Measurements from ENCODE around the gene SLC38A5. TPM values are rescaled to one million over a fixed set of nuclear protein-coding genes. Genes with fewer than 3 reads are reported as not detected.

SLC38A5 gene
- polyA plus RNA-seq, 1 donor (not counting 4 experiments of a cell fraction or from before 2014, with no cell fraction given), result 199 TPM

DNA sequence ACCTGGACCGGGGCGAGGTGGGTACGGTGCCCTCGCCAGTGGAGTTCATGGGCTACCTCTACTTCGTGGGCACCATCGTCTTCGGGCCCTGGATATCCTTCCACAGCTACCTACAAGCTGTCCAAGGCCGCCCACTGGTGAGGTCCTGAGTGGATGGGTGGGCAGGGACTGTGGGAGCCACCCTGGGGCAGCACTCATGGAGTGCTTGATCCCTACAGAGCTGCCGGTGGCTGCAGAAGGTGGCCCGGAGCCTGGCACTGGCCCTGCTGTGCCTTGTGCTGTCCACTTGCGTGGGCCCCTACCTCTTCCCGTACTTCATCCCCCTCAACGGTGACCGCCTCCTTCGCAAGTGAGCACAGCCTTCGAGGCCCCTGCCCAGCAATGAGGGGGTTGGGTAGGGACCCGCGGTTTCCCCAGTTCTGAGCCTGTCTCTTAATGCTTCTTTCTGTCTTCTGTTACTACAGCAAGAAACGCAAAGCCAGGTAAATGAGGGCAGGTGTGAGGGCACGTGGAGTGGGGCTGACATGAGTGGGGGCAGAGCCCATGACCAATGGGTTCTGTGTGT is 42.4 kb upstream of the SLC38A5 start:
- dilution Hi-C loops (cut with MboI; ENCODE audit: extremely low pct_ligation_motif_present, low sequenced_read_pairs), result no loop called here
- H3K27ac ChIP-seq (ENCODE audit: control insufficient read depth, insufficient read depth, low read length), result no peak overlapping the region
- no peak overlapping the region for H3K9ac ChIP-seq (ENCODE audit: control insufficient read depth, extremely low read depth, insufficient read depth, low read length)
- FAIRE-seq (no peak), DNase-seq (ENCODE audit: low read depth, low spot score) (no peak)
- H2AFZ ChIP-seq (ENCODE audit: control insufficient read depth, low read length), result no peak overlapping the region
- H3K27me3 ChIP-seq (ENCODE audit: control insufficient read depth, extremely low read depth, insufficient read depth, low read length), result no peaks in the 10 kb centered on the region
- no peak overlapping the region for H3K4me2 ChIP-seq (ENCODE audit: control insufficient read depth, extremely low read depth, insufficient read depth, low read depth, low read length)
- peaks cover 14% of the 10 kb centered on the region for H3K4me1 ChIP-seq (ENCODE audit: control insufficient read depth, extremely low read depth, insufficient read depth, low read length)
- no peak overlapping the region for H3K4me3 ChIP-seq (ENCODE audit: control insufficient read depth in 2 of 3, extremely low read depth in 1 of 3, insufficient read depth in 2 of 3, low read depth in 1 of 3, low read length in 3 of 3)
- peaks cover 3 to 4% of the 10 kb centered on the region in 2 experiments for H3K36me3 ChIP-seq (ENCODE audit: control insufficient read depth in 2 of 2, extremely low read depth in 1 of 2, insufficient read depth in 2 of 2, low read length in 2 of 2)
- TF ChIP-seq EZH2 (IDR thresholded peaks at IDR 0.05; ENCODE audit: low read length), result no peak
- TF ChIP-seq, protein P1, sequence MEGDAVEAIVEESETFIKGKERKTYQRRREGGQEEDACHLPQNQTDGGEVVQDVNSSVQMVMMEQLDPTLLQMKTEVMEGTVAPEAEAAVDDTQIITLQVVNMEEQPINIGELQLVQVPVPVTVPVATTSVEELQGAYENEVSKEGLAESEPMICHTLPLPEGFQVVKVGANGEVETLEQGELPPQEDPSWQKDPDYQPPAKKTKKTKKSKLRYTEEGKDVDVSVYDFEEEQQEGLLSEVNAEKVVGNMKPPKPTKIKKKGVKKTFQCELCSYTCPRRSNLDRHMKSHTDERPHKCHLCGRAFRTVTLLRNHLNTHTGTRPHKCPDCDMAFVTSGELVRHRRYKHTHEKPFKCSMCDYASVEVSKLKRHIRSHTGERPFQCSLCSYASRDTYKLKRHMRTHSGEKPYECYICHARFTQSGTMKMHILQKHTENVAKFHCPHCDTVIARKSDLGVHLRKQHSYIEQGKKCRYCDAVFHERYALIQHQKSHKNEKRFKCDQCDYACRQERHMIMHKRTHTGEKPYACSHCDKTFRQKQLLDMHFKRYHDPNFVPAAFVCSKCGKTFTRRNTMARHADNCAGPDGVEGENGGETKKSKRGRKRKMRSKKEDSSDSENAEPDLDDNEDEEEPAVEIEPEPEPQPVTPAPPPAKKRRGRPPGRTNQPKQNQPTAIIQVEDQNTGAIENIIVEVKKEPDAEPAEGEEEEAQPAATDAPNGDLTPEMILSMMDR (optimal IDR thresholded peaks at IDR 0.05 in 1 of 3, IDR thresholded peaks at IDR 0.05 in 1 of 3, conservative IDR thresholded peaks at IDR 0.05 in 1 of 3; ENCODE audit: extremely low read depth in 1 of 3, insufficient read depth in 2 of 3, low read length in 3 of 3), result no peak
- no peaks in the 10 kb centered on the region for H4K20me1 ChIP-seq (ENCODE audit: control insufficient read depth, extremely low read depth, insufficient read depth, low read length)
- H3K9me1 ChIP-seq (ENCODE audit: control insufficient read depth, extremely low read depth, insufficient read depth, low read length), result no peaks in the 10 kb centered on the region
- peaks cover 4% of the 10 kb centered on the region for H3K9me3 ChIP-seq (ENCODE audit: control insufficient read depth, low read depth, low read length)
- peaks cover 17% of the 10 kb centered on the region for H3K79me2 ChIP-seq (ENCODE audit: control insufficient read depth, insufficient read depth, low read length)

DNA sequence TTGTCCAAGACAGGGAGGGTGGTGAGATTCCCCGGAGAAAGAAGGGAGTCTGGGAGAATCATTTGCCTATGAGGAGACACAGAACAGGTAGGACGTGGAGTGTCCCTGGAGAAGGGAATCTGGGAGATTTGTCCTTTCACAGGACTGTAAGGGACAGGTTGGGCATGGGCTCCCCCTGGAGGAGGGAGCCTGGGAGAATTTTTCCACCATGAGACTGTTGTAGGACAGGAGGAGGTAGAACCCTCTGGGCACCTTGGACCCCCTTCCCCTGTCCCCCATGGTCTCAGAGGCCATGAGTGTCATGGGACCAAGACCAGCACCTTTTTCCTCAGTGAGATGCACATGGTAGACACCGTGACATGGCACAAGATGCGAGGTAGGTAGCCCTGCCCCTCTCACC is 41.5 kb upstream of the SLC38A5 start:
- no peak overlapping the region for H3K9ac ChIP-seq (ENCODE audit: control insufficient read depth, extremely low read depth, insufficient read depth, low read length)
- no peak for FAIRE-seq
- H3K9me3 ChIP-seq (ENCODE audit: control insufficient read depth, low read depth, low read length), result peaks cover 4% of the 10 kb centered on the region
- peaks cover 17% of the 10 kb centered on the region for H3K79me2 ChIP-seq (ENCODE audit: control insufficient read depth, insufficient read depth, low read length)
- H3K4me3 ChIP-seq (ENCODE audit: control insufficient read depth in 2 of 3, extremely low read depth in 1 of 3, insufficient read depth in 2 of 3, low read depth in 1 of 3, low read length in 3 of 3), result no peak overlapping the region
- H3K9me1 ChIP-seq (ENCODE audit: control insufficient read depth, extremely low read depth, insufficient read depth, low read length), result no peaks in the 10 kb centered on the region
- no peak for DNase-seq (ENCODE audit: low read depth, low spot score)
- H2AFZ ChIP-seq (ENCODE audit: control insufficient read depth, low read length), result no peak overlapping the region
- peaks cover 14% of the 10 kb centered on the region for H3K4me1 ChIP-seq (ENCODE audit: control insufficient read depth, extremely low read depth, insufficient read depth, low read length)
- H3K36me3 ChIP-seq (ENCODE audit: control insufficient read depth in 2 of 2, extremely low read depth in 1 of 2, insufficient read depth in 2 of 2, low read length in 2 of 2), result peaks cover 3 to 4% of the 10 kb centered on the region in 2 experiments
- H3K27me3 ChIP-seq (ENCODE audit: control insufficient read depth, extremely low read depth, insufficient read depth, low read length), result no peaks in the 10 kb centered on the region
- H3K27ac ChIP-seq (ENCODE audit: control insufficient read depth, insufficient read depth, low read length), result no peak overlapping the region
- dilution Hi-C loops (cut with MboI; ENCODE audit: extremely low pct_ligation_motif_present, low sequenced_read_pairs), result no loop called here
- no peak for TF ChIP-seq EZH2 (IDR thresholded peaks at IDR 0.05; ENCODE audit: low read length)
- TF ChIP-seq, protein P1 (optimal IDR thresholded peaks at IDR 0.05 in 1 of 3, IDR thresholded peaks at IDR 0.05 in 1 of 3, conservative IDR thresholded peaks at IDR 0.05 in 1 of 3; ENCODE audit: extremely low read depth in 1 of 3, insufficient read depth in 2 of 3, low read length in 3 of 3), result peak in 2 of 3 experiments; percentile 22 to 50
- no peaks in the 10 kb centered on the region for H4K20me1 ChIP-seq (ENCODE audit: control insufficient read depth, extremely low read depth, insufficient read depth, low read length)
- no peak overlapping the region for H3K4me2 ChIP-seq (ENCODE audit: control insufficient read depth, extremely low read depth, insufficient read depth, low read depth, low read length)

Data from keratinocyte (primary cell).